ENCODE measurements around the gene NME1. TPM values are rescaled to one million over a fixed set of nuclear protein-coding genes. Genes with fewer than 3 reads are reported as not detected.
A peak's percentile ranks its signal among the peaks of the same experiment; 100 is the strongest.

The NME1 gene
- total RNA-seq, 1 donor from 2014 or later: 18.8 TPM

GRCh38 chr17:51135956-51136355 lies 17.4 kb upstream of the NME1 start:
- no peak for ATAC-seq
- intact Hi-C loops (cut with DNase I): no loop called here
- no peak for DNase-seq (ENCODE audit: missing footprints)

- ATAC-seq: no peak
- intact Hi-C loops (cut with DNase I): no loop called here
- DNase-seq (ENCODE audit: missing footprints): no peak
Measured at GRCh38 chr17:51142597-51142996, 10.8 kb upstream of the NME1 start.

- DNase-seq (ENCODE audit: missing footprints) (no peak), ATAC-seq (no peak)
- intact Hi-C loops (cut with DNase I): no loop called here
Measured at GRCh38 chr17:51144266-51145022, 8.9 kb upstream of the NME1 start.

GRCh38 chr17:51147650-51148049 lies 5.7 kb upstream of the NME1 start:
- no peak for ATAC-seq
- intact Hi-C loops (cut with DNase I): no loop called here
- DNase-seq (ENCODE audit: missing footprints): no peak

- ATAC-seq (no peak), DNase-seq (ENCODE audit: missing footprints) (no peak)
- intact Hi-C loops (cut with DNase I): no loop called here
Measured at GRCh38 chr17:51149163-51149562, 4.2 kb upstream of the NME1 start.

- DNase-seq (ENCODE audit: missing footprints) (no peak), ATAC-seq (no peak)
- intact Hi-C loops (cut with DNase I): loop anchor here (10.0 kb wide), 2 partner anchors 286 to 436 kb away; partner anchors contain the start of genes LUC7L3 and TOB1
Measured at GRCh38 chr17:51150932-51151331, 2.4 kb upstream of the NME1 start.

- intact Hi-C loops (cut with DNase I): loop anchor here (1.0 to 10.0 kb wide), 5 partner anchors 14 to 438 kb away; partner anchors contain the start of genes LUC7L3, NME2 and TOB1
- peak; percentile 1 for ATAC-seq
- no peak for DNase-seq (ENCODE audit: missing footprints)
Measured at GRCh38 chr17:51152766-51153209, 571 bp upstream of the NME1 start.

- DNase-seq (ENCODE audit: missing footprints) (no peak), ATAC-seq (no peak)
- intact Hi-C loops (cut with DNase I): loop anchor here (10.0 kb wide), 2 partner anchors 289 to 439 kb away; partner anchors contain the start of genes LUC7L3 and TOB1
Measured at GRCh38 chr17:51154176-51154575, 817 bp downstream of the NME1 start.

- DNase-seq (ENCODE audit: missing footprints) (no peak), ATAC-seq (no peak)
- intact Hi-C loops (cut with DNase I): loop anchor here (10.0 kb wide), 2 partner anchors 291 to 441 kb away; partner anchors contain the start of genes LUC7L3 and TOB1
Measured at GRCh38 chr17:51155416-51155815, 2.1 kb downstream of the NME1 start.

- DNase-seq (ENCODE audit: missing footprints): no peak
- ATAC-seq: no peak
- intact Hi-C loops (cut with DNase I): loop anchor here (10.0 kb wide), 2 partner anchors 295 to 445 kb away; partner anchors contain the start of genes LUC7L3 and TOB1
Measured at GRCh38 chr17:51159604-51160003, 6.2 kb downstream of the NME1 start.

GRCh38 chr17:51161541-51161940 lies 8.2 kb downstream of the NME1 start:
- ATAC-seq: no peak

GRCh38 chr17:51164911-51165679 lies 11.7 kb downstream of the NME1 start:
- DNase-seq (ENCODE audit: missing footprints) (no peak), ATAC-seq (no peak)
- intact Hi-C loops (cut with DNase I): loop anchor here (5.0 kb wide), 1 partner anchor 97 kb away; the partner anchor contains the start of genes MBTD1 and UTP18

More at GRCh38 chr17:51161541-51161940, 8.2 kb downstream of the NME1 start:
- DNase-seq (ENCODE audit: missing footprints): no peak
- intact Hi-C loops (cut with DNase I): no loop called here

- intact Hi-C loops (cut with DNase I): loop anchor here (1.0 to 5.0 kb wide), 4 partner anchors 12 to 164 kb away; partner anchors contain the start of genes MBTD1, NME1 and UTP18
- DNase-seq (ENCODE audit: missing footprints) (peak; percentile 73), ATAC-seq (peak; percentile 1)
Measured at GRCh38 chr17:51165680-51166197, 12.4 kb downstream of the NME1 start.

- peak; percentile 97 for DNase-seq (ENCODE audit: missing footprints)
- intact Hi-C loops (cut with DNase I): loop anchor here (1.0 to 5.0 kb wide), 4 partner anchors 13 to 165 kb away; partner anchors contain the start of genes MBTD1, NME1 and UTP18
- peak; percentile 98 for ATAC-seq
Measured at GRCh38 chr17:51166198-51166986, 13.0 kb downstream of the NME1 start, which contains the start of gene NME2. TSS of gene NME2 (plus strand) at chr17:51166411. CDS start at chr17:51166831, 420 bp downstream.

GRCh38 chr17:51166987-51167931 lies 13.9 kb downstream of the NME1 start:
- DNase-seq (ENCODE audit: missing footprints) (peak; percentile 74), ATAC-seq (peak; percentile 32)
- intact Hi-C loops (cut with DNase I): loop anchor here (1.0 to 5.0 kb wide), 4 partner anchors 14 to 166 kb away; partner anchors contain the start of genes MBTD1, NME1 and UTP18

- no peak for ATAC-seq
- intact Hi-C loops (cut with DNase I): loop anchor here (5.0 kb wide), 1 partner anchor 93 kb away; the partner anchor contains the start of genes MBTD1 and UTP18
- DNase-seq (ENCODE audit: missing footprints): no peak
Measured at GRCh38 chr17:51169340-51169739, 16.0 kb downstream of the NME1 start.

GRCh38 chr17:51170736-51171135 lies 17.4 kb downstream of the NME1 start:
- intact Hi-C loops (cut with DNase I): no loop called here
- ATAC-seq (no peak), DNase-seq (ENCODE audit: missing footprints) (no peak)

Data from Right ventricle myocardium inferior (tissue), 1 donor.